Measurements from ENCODE around the gene UNC5A.

Gene UNC5A

DNA sequence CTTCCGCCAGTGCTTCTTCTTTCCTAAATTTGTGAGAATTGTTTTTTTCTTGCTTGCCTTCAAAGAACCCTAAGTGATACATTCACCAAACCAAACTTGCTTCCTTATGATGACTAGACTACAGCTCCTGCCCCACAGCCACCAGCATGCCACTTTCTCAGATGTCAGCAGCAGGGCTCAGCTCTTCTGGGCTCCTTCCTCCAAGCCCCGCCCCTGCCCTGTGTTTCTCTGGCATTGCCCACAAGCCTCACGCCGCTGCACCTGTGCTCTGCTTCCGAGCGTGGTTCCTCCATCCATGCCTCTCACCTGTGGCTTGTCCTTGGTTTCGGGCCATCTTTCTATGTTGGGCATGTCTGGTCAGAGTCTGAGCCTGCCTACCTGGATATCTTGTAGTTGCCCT is 10.6 kb downstream of the UNC5A start:
- DNase-seq (ENCODE audit: low read depth), result no peak
- TF ChIP-seq, protein P1, sequence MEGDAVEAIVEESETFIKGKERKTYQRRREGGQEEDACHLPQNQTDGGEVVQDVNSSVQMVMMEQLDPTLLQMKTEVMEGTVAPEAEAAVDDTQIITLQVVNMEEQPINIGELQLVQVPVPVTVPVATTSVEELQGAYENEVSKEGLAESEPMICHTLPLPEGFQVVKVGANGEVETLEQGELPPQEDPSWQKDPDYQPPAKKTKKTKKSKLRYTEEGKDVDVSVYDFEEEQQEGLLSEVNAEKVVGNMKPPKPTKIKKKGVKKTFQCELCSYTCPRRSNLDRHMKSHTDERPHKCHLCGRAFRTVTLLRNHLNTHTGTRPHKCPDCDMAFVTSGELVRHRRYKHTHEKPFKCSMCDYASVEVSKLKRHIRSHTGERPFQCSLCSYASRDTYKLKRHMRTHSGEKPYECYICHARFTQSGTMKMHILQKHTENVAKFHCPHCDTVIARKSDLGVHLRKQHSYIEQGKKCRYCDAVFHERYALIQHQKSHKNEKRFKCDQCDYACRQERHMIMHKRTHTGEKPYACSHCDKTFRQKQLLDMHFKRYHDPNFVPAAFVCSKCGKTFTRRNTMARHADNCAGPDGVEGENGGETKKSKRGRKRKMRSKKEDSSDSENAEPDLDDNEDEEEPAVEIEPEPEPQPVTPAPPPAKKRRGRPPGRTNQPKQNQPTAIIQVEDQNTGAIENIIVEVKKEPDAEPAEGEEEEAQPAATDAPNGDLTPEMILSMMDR (IDR thresholded peaks at IDR 0.05; ENCODE audit: control insufficient read depth, extremely low read depth, insufficient read depth), result no peak
- H3K4me3 ChIP-seq (ENCODE audit: low read depth, low read length), result no peak overlapping the region

DNA sequence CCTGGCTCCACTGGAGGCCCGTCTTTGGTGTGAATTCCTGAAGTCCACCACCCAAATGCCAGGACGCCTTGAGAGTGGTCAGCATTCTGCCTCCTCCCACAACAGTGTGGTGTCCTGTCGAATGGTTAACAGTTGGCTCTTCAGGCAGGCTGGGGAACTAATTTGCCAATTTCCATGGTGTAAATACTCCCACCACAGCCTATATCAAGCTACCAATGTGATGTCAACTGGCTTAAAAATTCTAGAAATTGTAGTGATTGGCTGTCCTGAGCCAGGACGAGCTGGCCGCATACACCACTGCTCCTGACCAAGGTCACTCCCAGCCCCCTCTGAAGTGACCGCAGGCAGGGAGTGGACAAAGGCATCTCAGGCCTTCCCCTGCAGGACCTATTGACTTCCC is 11.1 kb downstream of the UNC5A start:
- TF ChIP-seq, protein P1 (IDR thresholded peaks at IDR 0.05; ENCODE audit: control insufficient read depth, extremely low read depth, insufficient read depth), result no peak
- DNase-seq (ENCODE audit: low read depth), result no peak

DNA sequence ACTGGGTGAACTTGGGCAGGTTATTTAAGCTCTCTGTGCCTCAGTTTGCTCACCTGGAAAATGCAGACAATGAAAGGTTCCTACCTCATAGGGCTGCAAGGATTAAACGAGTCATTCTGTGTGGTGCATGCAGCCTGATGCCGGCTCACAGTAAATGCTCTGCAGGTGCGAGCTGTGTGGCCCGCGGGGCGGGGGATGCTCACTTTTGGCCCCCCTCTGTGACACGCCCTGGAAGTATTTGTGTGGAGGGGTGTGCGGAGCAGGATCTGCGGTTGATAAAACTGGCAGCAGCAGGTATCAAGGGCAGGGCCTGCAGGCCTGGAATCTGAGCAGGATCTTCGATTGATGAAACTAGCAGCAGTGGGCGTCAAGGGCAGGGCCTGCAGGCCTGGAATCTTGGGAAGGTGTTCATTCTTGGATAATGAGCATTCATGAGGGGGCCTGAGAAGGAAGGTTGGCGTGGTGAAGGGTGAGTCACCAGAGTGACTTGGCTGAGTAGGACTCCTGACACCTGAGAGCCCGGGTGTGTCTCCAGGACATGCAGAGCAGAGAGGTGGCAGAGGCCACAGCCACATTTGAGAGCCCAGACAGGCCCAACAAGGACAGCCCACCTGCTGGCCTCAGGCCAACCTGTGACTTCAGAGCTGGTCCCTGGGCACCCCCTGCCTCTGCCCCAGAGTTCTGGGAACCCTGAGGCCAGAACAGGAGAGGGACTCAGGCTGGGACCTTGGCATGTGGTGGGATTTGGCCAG is 11.9 kb downstream of the UNC5A start:
- no peak for DNase-seq (ENCODE audit: low read depth)
- H3K4me3 ChIP-seq (ENCODE audit: low read depth, low read length), result no peak overlapping the region
- TF ChIP-seq, protein P1 (IDR thresholded peaks at IDR 0.05; ENCODE audit: control insufficient read depth, extremely low read depth, insufficient read depth), result no peak

More for the DNA sequence above, 11.1 kb downstream of the UNC5A start:
- H3K4me3 ChIP-seq (ENCODE audit: low read depth, low read length), result no peak overlapping the region

DNA sequence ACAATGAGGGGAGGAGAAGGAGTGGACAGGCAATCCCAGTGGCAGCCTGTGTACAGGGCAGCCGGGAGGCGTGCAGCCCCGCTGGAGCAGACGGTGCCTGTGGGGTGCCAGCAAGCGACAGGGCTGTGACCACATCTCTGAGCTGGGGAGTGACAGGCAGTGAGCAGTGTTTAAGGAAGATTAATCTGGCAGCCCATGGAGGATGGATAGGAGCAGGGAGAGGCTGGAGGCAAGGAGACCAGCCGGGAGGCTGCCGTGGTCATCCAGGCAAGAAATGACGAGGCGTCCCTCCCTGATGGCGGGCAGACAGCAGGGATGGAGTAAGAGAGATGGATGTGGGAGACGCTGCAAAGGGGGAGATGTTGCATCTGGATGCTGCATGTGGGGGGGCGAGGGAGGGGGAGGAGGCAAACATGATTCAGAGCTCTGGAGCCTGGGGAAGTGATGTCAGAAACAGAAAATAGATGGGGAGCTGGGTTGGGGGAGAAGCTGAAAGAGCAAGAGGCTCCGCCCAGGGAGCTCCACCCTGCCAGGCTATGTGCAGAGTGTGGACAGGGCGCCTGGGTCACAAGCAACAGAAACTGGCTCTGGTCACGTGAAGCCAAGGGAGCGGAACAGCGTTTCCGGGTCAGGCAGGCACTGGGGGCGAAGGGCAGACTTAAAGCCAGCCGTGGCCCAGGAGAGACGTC is 12.6 kb downstream of the UNC5A start:
- H3K4me3 ChIP-seq (ENCODE audit: low read depth, low read length), result no peak overlapping the region
- TF ChIP-seq, protein P1 (IDR thresholded peaks at IDR 0.05; ENCODE audit: control insufficient read depth, extremely low read depth, insufficient read depth), result no peak

DNA sequence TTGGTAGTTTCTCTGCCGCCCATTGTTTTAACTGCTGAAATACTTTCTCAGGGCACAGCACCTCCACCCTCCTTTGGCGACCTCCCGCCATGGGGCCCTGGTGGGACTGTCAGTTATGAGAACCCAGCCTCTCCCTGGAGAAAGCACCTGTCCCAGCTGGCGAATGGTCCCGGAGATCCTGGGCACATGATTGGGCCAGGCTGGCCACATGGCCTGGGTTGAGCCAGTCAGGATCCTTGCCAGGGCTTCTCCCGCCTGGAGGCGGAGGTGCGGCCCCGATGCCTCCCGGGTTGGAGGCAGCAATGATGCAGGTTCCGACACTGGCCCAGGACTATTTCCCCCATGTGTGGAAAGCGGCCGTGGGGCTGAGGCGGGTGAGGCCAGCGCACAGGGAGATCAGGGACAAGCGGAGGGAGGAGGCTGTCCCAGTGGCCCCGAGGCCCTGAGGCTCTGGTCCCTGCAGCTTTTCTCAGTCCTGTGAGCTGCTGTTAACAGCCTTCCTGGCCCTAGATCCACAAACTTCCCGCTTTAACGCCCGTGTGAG is 13.6 kb downstream of the UNC5A start:
- TF ChIP-seq, protein P1 (IDR thresholded peaks at IDR 0.05; ENCODE audit: control insufficient read depth, extremely low read depth, insufficient read depth), result no peak
- no peak overlapping the region for H3K4me3 ChIP-seq (ENCODE audit: low read depth, low read length)
- no peak for DNase-seq (ENCODE audit: low read depth)

More for the DNA sequence above, 12.6 kb downstream of the UNC5A start:
- no peak for DNase-seq (ENCODE audit: low read depth)

DNA sequence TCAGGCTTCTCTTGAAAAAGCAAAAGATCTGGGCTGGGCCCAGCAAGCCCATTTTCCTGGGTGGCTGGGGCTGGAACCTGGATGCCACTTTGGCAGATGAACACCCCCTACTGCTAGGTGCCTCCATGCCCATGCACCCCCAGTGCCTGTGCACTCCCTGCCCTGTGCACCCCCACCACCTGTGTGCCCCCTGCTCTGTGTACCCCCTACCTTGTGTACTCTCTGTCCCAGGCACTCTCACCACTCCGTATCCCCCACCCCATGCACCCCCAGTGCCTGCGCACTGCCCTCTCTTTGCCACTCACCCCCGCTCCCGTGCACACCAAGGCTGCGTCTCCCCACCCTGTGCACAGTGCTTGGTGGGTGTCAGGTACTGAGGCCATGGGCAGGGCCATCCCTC is 14.2 kb downstream of the UNC5A start:
- no peak for DNase-seq (ENCODE audit: low read depth)
- H3K4me3 ChIP-seq (ENCODE audit: low read depth, low read length), result no peak overlapping the region
- TF ChIP-seq, protein P1 (IDR thresholded peaks at IDR 0.05; ENCODE audit: control insufficient read depth, extremely low read depth, insufficient read depth), result no peak

Data from LNCaP clone FGC (cell line).